ENCODE data around the gene GLOD4. TPM values are rescaled to one million over a fixed set of nuclear protein-coding genes. Genes with fewer than 3 reads are reported as not detected.

Gene GLOD4
- total and polyA plus RNA-seq, 10 of the 15 experiments (the other 5 are each of a cell fraction or from before 2014, with no cell fraction given), result 40.8 to 107 (median 81.2) TPM

GRCh38 chr17:781805-782731 lies at the start of gene GLOD4, which contains the start of gene MRM3 (continued):
- TF ChIP-seq REST (IDR thresholded peaks at IDR 0.05; ENCODE audit: low read depth, low read length), result no peak
- 0 out of 2 replicates have a peak, but pooled peaks have one; percentile 18 for TF ChIP-seq MLLT1 (IDR thresholded peaks at IDR 0.05)
- TF ChIP-seq GATAD2B (conservative IDR thresholded peaks at IDR 0.05; ENCODE audit: low read depth), result peak; percentile 79
- TF ChIP-seq POLR2AphosphoS2 (IDR thresholded peaks at IDR 0.05; ENCODE audit: low read depth, low read length), result 0 out of 2 replicates have a peak, but pooled peaks have one; percentile 68
- no peak for TF ChIP-seq ZNF622 (IDR thresholded peaks at IDR 0.05)
- peak; percentile 97 for TF ChIP-seq ATF3 (IDR thresholded peaks at IDR 0.05; ENCODE audit: borderline replicate concordance, extremely low read depth, low read depth, low read length)
- TF ChIP-seq E4F1 (IDR thresholded peaks at IDR 0.05; ENCODE audit: borderline replicate concordance, partially characterized antibody), result no peak
- TF ChIP-seq ZSCAN29 (IDR thresholded peaks at IDR 0.05), result no peak
- TF ChIP-seq STAT1 (conservative IDR thresholded peaks at IDR 0.05), result peak; percentile 94
- peak; percentile 91 for TF ChIP-seq CHD2 (IDR thresholded peaks at IDR 0.05; ENCODE audit: borderline replicate concordance, low read depth, low read length)
- peak; percentile 90 for TF ChIP-seq IKZF1 (conservative IDR thresholded peaks at IDR 0.05)
- TF ChIP-seq POLR2AphosphoS5 (IDR thresholded peaks at IDR 0.05; ENCODE audit: low read length), result peak; percentile 89
- peak; percentile 97 for TF ChIP-seq MXI1 (IDR thresholded peaks at IDR 0.05; ENCODE audit: low read depth, low read length)
- no peak for TF ChIP-seq SPI1 (IDR thresholded peaks at IDR 0.05; ENCODE audit: borderline replicate concordance, insufficient read depth, low read depth, low read length)
- no peak for TF ChIP-seq FOXM1 (IDR thresholded peaks at IDR 0.05; ENCODE audit: low read depth, low read length)
- no peak for TF ChIP-seq PBX3 (IDR thresholded peaks at IDR 0.05; ENCODE audit: insufficient replicate concordance, low read depth, low read length)
- peak; percentile 89 for TF ChIP-seq MYC (IDR thresholded peaks at IDR 0.05; ENCODE audit: insufficient read depth, insufficient read length, insufficient replicate concordance, low read length, severe bottlenecking)
- no peak for TF ChIP-seq FOS (IDR thresholded peaks at IDR 0.05; ENCODE audit: borderline replicate concordance, extremely low read depth, insufficient read length)
- TF ChIP-seq CBFB (IDR thresholded peaks at IDR 0.05; ENCODE audit: low read depth), result peak; percentile 61; the same call in 1 of the 2 replicates

Measured in GM12878 (cell line).